Body of pancreas (tissue), 4 donors: Measurements from ENCODE around the gene KRT83.

ENCODE experiments used
- CTCF ChIP-seq, 7 experiments: fragments of 450-650 bp in 4 of 7; fragments of 200-600 bp in 3 of 7; sonication (generic) in 3 of 7; IDR thresholded peaks; one replicate each; pipeline ENCODE4 v1.5.1; 2016 to 2019; ENCODE audit warnings: antibody characterized with exemption in 7 of 7
- POLR2A ChIP-seq, 3 donors: fragments of 450-650 bp; IDR thresholded peaks; one replicate each; pipeline ENCODE4 v1.6.1; 2016; ENCODE audit warnings: antibody characterized with exemption in 3 of 3, mild to moderate bottlenecking in 2 of 3

- TF ChIP-seq POLR2A (IDR thresholded peaks at IDR 0.05) (no peak), CTCF (IDR thresholded peaks at IDR 0.05) (no peak)
These were observed 22.9 kb upstream of the KRT83 start for GRCh38 chr12:52344111-52344510.
